NCI-H446 (cell line): ENCODE data around the gene ST6GALNAC4.
"Not testable (repeated sequence)": the region's sequence is repeated elsewhere in the genome, so short reads cannot be mapped to it uniquely, and the experiment has no call there.

Experiments
- DNase-seq, 2 experiments: peaks; one replicate each; lab custom pipeline; 2025; lab: John Stamatoyannopoulos, UW

The ST6GALNAC4 gene

GRCh38 chr9:127870153-127870491 lies 46.7 kb downstream of the ST6GALNAC4 start:
- DNase-seq, result not testable (repeated sequence)

GRCh38 chr9:127869310-127870152 lies 47.3 kb downstream of the ST6GALNAC4 start:
- peak; percentile 15 to 69 for DNase-seq

- no peak for DNase-seq
Observed at GRCh38 chr9:127868278-127868902, 48.5 kb downstream of the ST6GALNAC4 start.

- DNase-seq, result no peak
Observed at GRCh38 chr9:127867356-127868277, 49.2 kb downstream of the ST6GALNAC4 start.

- DNase-seq, result no peak
Observed at GRCh38 chr9:127866535-127866934, 50.3 kb downstream of the ST6GALNAC4 start.

GRCh38 chr9:127865645-127866464 lies 51.0 kb downstream of the ST6GALNAC4 start:
- DNase-seq, result no peak

- no peak for DNase-seq
Observed at GRCh38 chr9:127863191-127863621, 53.6 kb downstream of the ST6GALNAC4 start.

GRCh38 chr9:127862075-127863011 lies 54.5 kb downstream of the ST6GALNAC4 start:
- no peak for DNase-seq

- no peak for DNase-seq
Observed at GRCh38 chr9:127860779-127861178, 56.1 kb downstream of the ST6GALNAC4 start.

- no peak for DNase-seq
Observed at GRCh38 chr9:127860260-127860659, 56.6 kb downstream of the ST6GALNAC4 start.

- no peak for DNase-seq
Observed at GRCh38 chr9:127858041-127858512, 58.8 kb downstream of the ST6GALNAC4 start.
